Fibroblast of skin of left biceps (primary cell): ENCODE measurements around the gene SCGB1D4.

Experiments used
- DNase-seq, 2 experiments: peaks; one replicate each; pipeline ENCODE4 v3.0.0-alpha.2; 2013; ENCODE audit warnings: low read depth in 2 of 2

SCGB1D4 gene

GRCh38 chr11:62273789-62274275, 25.0 kb downstream of the SCGB1D4 start:
- DNase-seq: no peak

DNA sequence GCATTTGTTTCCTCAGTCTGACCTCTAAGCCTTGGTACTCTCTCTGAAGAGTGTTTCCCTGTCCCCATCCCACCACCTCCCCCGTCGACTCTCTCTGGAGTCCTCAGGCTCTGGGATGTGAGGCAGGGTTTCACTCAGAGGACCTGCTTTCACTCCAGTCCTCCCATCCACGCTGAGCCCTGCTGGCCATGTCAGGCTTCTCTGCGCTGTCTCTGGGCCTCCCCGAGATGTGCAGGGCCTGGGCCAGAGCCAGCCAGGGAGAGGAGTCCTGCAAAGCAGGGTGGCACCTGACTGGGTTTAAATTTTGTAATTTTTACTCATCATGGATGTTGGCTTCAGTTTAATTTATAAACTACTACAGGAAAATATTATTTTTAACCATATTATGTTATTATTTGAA, 25.6 kb downstream of the SCGB1D4 start:
- no peak for DNase-seq

- DNase-seq: no peak
Observed at GRCh38 chr11:62269654-62270278, 29.1 kb downstream of the SCGB1D4 start, which contains the start of gene SCGB2A2. Gene SCGB2A2, plus strand, starts transcription at chr11:62270158. Its CDS starts 59 bp downstream, at chr11:62270217.

- DNase-seq: no peak
Observed at GRCh38 chr11:62267576-62267975, 31.3 kb downstream of the SCGB1D4 start.

GRCh38 chr11:62267050-62267449, 31.8 kb downstream of the SCGB1D4 start:
- no peak for DNase-seq

DNA sequence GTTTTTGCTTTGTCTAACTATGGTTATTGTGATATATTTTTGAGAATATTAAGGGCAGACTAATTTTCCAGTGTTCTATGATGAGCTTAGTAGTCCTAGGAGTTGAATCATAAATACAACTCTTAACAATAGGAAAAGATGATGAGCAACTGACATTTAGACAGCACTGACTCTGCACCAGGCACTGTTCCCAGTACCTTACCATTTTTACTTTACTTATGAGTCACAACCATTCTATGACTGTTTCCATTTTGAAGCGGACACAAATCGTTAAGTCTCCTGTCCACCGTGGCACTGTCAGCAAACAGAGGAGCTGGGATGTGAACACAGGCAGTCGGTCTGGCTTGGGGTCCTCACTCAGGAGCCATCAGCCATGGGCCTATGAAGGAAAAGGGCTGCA, 32.3 kb downstream of the SCGB1D4 start:
- no peak for DNase-seq

DNA sequence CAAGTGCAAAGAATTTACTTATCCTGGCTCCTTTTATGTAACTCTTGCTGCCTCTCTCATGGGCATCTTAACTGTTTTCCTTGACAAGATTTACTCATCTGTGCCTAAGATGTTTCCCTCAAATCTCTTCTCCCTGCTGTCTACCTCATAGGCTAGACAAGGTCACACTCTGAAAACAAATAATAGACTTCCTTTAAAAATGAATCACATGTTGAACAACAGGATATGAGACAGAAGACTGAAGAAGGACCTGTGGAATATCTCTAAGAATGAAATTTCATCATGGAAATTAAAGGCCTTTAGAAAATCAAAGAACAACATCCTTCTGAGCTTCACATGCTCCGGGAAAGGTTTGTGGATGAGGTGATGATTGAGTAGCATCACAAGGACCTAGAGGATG, 34.9 kb downstream of the SCGB1D4 start:
- no peak for DNase-seq

DNA sequence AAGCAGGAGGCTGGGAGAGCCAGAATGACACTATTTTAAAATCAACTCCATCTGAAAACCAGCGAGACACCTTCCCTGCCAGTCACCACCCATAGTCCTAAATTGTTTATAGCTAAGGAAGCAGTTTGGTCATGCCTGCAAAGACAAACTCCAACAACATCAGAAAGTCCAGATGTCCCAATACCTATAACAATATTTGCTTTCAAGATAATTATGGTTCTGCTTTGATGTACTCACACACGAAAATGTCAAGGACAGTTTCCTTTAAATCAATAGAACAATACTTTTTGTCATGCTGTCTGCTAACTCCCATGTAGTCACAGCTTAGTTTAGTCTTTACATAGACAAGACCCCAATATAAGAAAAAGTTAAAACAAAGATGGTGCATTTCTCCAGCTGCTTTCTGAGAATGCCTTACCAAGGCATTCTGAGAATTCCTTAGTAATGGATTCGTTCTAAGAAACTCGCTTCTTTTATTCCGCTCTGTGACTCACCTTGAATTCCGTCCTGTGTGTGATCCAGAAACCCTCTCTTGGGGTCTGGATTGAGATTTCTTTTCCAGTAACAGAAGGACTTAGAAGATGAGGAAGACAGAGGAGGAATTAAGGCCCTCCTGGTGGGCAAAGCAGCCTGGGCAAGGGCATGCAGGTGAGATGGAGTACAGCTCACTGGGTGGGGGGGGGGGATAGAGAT, 38.5 kb downstream of the SCGB1D4 start:
- DNase-seq: no peak

DNA sequence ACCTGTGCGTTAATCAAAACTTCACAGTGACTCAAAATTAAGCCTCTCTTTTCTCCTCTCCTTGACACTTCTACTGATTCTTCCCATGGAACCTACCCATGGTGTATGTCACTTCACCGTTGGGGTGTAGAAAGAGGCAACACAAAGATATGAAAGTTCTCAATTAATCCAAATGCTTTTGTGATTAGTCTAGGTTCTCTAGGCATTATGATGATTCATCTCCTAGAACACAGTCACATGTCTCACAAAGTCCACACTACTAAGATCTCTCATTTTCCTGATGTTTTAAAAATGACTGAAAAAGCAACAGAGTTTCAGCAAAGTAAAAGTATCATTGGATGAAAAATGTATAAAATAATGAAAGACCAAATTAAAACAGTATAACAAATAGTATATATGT, 42.6 kb downstream of the SCGB1D4 start:
- no peak for DNase-seq

DNA sequence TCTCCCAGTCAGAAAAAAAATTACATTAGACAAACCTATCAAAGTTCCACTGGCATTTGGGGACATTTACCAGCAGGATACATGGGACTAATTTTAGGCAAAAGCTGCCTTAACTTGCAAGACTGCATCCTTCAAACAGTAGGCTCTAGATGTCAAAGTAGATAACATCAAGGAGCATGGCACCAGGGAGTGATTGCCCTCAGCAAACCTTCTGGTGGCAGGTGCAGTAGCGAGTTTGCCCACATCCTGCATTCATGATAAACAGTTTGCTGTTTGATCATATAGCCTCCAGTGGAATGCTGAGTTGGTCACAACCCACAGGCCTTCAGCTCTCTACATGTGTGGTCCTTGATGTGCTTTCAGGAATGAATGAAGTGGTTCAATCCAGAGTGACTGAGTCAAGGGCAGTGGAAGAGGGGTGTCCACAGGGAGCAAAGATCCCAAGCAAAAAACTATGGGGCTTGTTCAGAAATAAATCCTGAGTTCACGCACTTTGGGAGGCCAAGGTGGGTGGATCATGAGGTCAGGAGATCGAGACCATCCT, 44.8 kb downstream of the SCGB1D4 start:
- no peak for DNase-seq

DNA sequence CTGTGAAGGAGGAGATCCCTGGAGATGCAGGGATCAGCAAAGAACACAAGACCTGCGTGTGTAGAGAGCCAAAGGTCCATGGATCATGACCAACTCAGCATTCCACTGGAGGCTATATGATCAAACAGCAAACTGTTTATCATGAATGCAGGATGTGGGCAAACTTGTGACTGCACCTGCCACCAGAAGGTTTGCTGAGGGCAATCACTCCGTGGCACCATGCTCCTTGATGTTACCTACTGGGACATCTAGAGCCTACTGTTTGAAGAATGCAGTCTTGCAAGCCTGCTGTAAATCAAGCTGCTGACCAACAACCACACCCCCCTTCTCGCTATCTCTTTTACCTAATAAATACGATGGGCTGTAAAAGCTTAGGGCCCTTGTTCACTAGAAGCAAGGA, 47.2 kb downstream of the SCGB1D4 start:
- DNase-seq: no peak
